HG03196 (cell line): ENCODE data around the gene RPL3.

ENCODE experiments used
- ATAC-seq: cut with Tn5 transposase; IDR thresholded peaks from one replicate; pipeline ENCODE4 v1.9.1; 2021; ENCODE audit not compliant: unreplicated experiment

Gene RPL3

GRCh38 chr22:39265143-39265886, 54.1 kb downstream of the RPL3 start:
- ATAC-seq = no peak

GRCh38 chr22:39264349-39265038, 54.9 kb downstream of the RPL3 start:
- no peak for ATAC-seq

DNA sequence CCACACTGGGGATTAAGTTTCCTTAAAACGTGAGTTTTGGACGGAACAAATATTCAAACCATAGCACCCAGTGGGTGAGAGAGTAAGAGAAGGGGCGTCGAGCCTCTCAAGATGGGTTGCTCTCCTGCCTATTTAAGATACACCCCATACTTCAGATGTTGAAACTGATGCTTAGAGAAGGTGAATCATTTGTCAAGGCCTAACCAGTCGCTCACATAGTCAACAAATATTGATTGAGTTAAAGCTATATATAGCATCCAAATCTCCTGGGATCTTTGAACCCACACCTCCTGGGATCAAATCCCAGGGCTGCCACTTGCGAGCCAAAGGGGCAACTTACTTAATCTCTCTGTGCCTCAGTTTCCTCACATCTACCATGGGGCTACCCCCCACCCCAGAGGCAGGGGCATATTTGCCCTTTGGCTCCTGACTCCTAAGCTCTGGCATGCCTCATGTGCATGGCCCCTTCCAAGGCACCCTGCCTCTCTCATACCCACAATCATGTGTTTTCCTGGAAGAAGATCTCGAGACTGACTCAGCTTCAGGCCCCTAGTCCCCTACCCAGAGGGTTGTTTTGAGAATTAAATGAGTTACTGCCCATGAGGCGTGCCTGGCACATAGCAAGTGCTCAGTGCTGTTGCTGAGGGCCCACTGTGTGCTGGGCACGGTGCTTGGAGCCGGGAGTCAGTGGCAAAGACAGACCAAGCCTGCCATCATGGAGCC, 55.6 kb downstream of the RPL3 start:
- no peak for ATAC-seq
